Activated CD4-positive, alpha-beta memory T cell treated with anti-CD3 and anti-CD28 coated beads, Interleukin-2, amount 10 ng/mL, durations not matched to agents 7 days and 5 days (primary cell): Measurements from ENCODE around the gene CDHR3. TPM values are rescaled to one million over a fixed set of nuclear protein-coding genes. Genes with fewer than 3 reads are reported as not detected.

Experiments
- CTCF ChIA-PET: fragments of 350-600 bp; sonication (Branson Sonifier 250); formaldehyde crosslinking; loops from one replicate; lab custom pipeline; 2021; ENCODE audit warnings: antibody characterized with exemption, inconsistent platforms; lab: Charles Lee
- POLR2A ChIA-PET: fragments of 350-600 bp; sonication (Branson Sonifier 250); formaldehyde crosslinking; loops from one replicate; lab custom pipeline; 2021; ENCODE audit warnings: antibody characterized with exemption; lab: Charles Lee
- DNase-seq: peaks from one replicate; pipeline ENCODE4 v3.0.0-alpha.2; 2020
- H3K27ac Mint-ChIP-seq: one replicate; pipeline ENCODE4 v1.8.0; 2021; ENCODE audit warnings: mild to moderate bottlenecking, mixed read lengths
- H3K27me3 Mint-ChIP-seq: one replicate; pipeline ENCODE4 v1.8.0; 2021; ENCODE audit warnings: mixed read lengths
- H3K36me3 Mint-ChIP-seq: one replicate; pipeline ENCODE4 v1.8.0; 2021; ENCODE audit warnings: low read depth, mixed read lengths
- H3K4me1 Mint-ChIP-seq: one replicate; pipeline ENCODE4 v1.8.0; 2021; ENCODE audit warnings: mixed read lengths
- H3K4me3 Mint-ChIP-seq: one replicate; pipeline ENCODE4 v1.8.0; 2021; ENCODE audit warnings: mild to moderate bottlenecking, mixed read lengths
- H3K9me3 Mint-ChIP-seq: one replicate; pipeline ENCODE4 v1.8.0; 2021; ENCODE audit warnings: mixed read lengths
- total RNA-seq, 2 experiments: library from RNA; stranded (reverse); gene quantifications; one replicate each; pipeline ENCODE4 v1.2.3, GENCODE V29; 2021

The CDHR3 gene
- total RNA-seq: 1 to 10 TPM; 1.2 to 1.4 TPM

- no peak for DNase-seq
- Mint-ChIP-seq H3K4me3 (no peak within 1 kb of the TSS), H3K36me3 (no peaks in the 10 kb centered on the region), H3K4me1 (no peaks in the 10 kb centered on the region), H3K27ac (no peak within 1 kb of the TSS), H3K9me3 (peaks cover 2% of the 10 kb centered on the region), H3K27me3 (peaks cover 1% of the 10 kb centered on the region)
- CTCF ChIA-PET: no interaction called here
- POLR2A ChIA-PET: no interaction called here
These were observed at the start of gene CDHR3 for GRCh38 chr7:105963038-105963667. Gene CDHR3 (plus strand): TSS chr7:105963264. CDS start chr7:105963319, 55 bp downstream.

- no peaks in the 10 kb centered on the region for H3K4me1 Mint-ChIP-seq
- peaks cover 7% of the 10 kb centered on the region for H3K9me3 Mint-ChIP-seq
- ChIA-PET POLR2A (no interaction called here), CTCF (no interaction called here)
- no peak for DNase-seq
- peaks cover 13% of the 10 kb centered on the region for H3K36me3 Mint-ChIP-seq
- H3K27me3 Mint-ChIP-seq: peaks cover 8% of the 10 kb centered on the region
- no peak overlapping the region for H3K27ac Mint-ChIP-seq
- no peak overlapping the region for H3K4me3 Mint-ChIP-seq
These were observed 49.1 kb upstream of the CDHR3 start for GRCh38 chr7:105913947-105914346.

GRCh38 chr7:105916603-105917002, 46.5 kb upstream of the CDHR3 start:
- H3K27ac Mint-ChIP-seq: no peak overlapping the region
- ChIA-PET POLR2A (no interaction called here), CTCF (no interaction called here)
- H3K4me1 Mint-ChIP-seq: no peaks in the 10 kb centered on the region
- H3K36me3 Mint-ChIP-seq: peaks cover 13% of the 10 kb centered on the region
- H3K4me3 Mint-ChIP-seq: no peak overlapping the region
- DNase-seq: no peak
- H3K9me3 Mint-ChIP-seq: no peaks in the 10 kb centered on the region
- H3K27me3 Mint-ChIP-seq: peaks cover 15% of the 10 kb centered on the region

- no peaks in the 10 kb centered on the region for H3K9me3 Mint-ChIP-seq
- ChIA-PET CTCF (no interaction called here), POLR2A (no interaction called here)
- peaks cover 15% of the 10 kb centered on the region for H3K27me3 Mint-ChIP-seq
- H3K4me1 Mint-ChIP-seq: no peaks in the 10 kb centered on the region
- peaks cover 9% of the 10 kb centered on the region for H3K36me3 Mint-ChIP-seq
- H3K4me3 Mint-ChIP-seq: no peak overlapping the region
- no peak for DNase-seq
- H3K27ac Mint-ChIP-seq: no peak overlapping the region
These were observed 45.4 kb upstream of the CDHR3 start for GRCh38 chr7:105917659-105918058.

- CTCF ChIA-PET: no interaction called here
These were observed 42.3 kb upstream of the CDHR3 start for GRCh38 chr7:105920766-105921165.

GRCh38 chr7:105924945-105925344, 38.1 kb upstream of the CDHR3 start:
- H3K4me1 Mint-ChIP-seq: peaks cover 17% of the 10 kb centered on the region
- peaks cover 4% of the 10 kb centered on the region for H3K9me3 Mint-ChIP-seq
- H3K27ac Mint-ChIP-seq: peak overlapping the region; percentile 36
- POLR2A ChIA-PET: interaction anchor here (1.4 to 1.8 kb wide), 2 partner anchors 47 to 75 kb away, joined by 3 to 6 read pairs; no protein-coding TSS in a partner anchor
- H3K27me3 Mint-ChIP-seq: peaks cover 20% of the 10 kb centered on the region
- no peak overlapping the region for H3K4me3 Mint-ChIP-seq
- DNase-seq: no peak
- CTCF ChIA-PET: interaction anchor here (1.0 to 1.4 kb wide), 5 partner anchors 9 to 183 kb away, joined by 3 to 5 read pairs (median 4); partner anchors contain the start of gene ATXN7L1
- peaks cover 4% of the 10 kb centered on the region for H3K36me3 Mint-ChIP-seq

More at GRCh38 chr7:105920766-105921165, 42.3 kb upstream of the CDHR3 start:
- Mint-ChIP-seq H3K36me3 (peaks cover 12% of the 10 kb centered on the region), H3K4me3 (no peak overlapping the region), H3K9me3 (peaks cover 4% of the 10 kb centered on the region), H3K27ac (no peak overlapping the region), H3K4me1 (peaks cover 14% of the 10 kb centered on the region), H3K27me3 (peaks cover 19% of the 10 kb centered on the region)
- POLR2A ChIA-PET: no interaction called here
- DNase-seq: no peak

- H3K4me1 Mint-ChIP-seq: peaks cover 17% of the 10 kb centered on the region
- H3K4me3 Mint-ChIP-seq: no peak overlapping the region
- H3K9me3 Mint-ChIP-seq: peaks cover 4% of the 10 kb centered on the region
- no peak overlapping the region for H3K27ac Mint-ChIP-seq
- peaks cover 3% of the 10 kb centered on the region for H3K36me3 Mint-ChIP-seq
- DNase-seq: no peak
- POLR2A ChIA-PET: no interaction called here
- peaks cover 20% of the 10 kb centered on the region for H3K27me3 Mint-ChIP-seq
- CTCF ChIA-PET: no interaction called here
These were observed 36.9 kb upstream of the CDHR3 start for GRCh38 chr7:105926131-105926530.

GRCh38 chr7:105931179-105931578, 31.9 kb upstream of the CDHR3 start:
- H3K4me1 Mint-ChIP-seq: peaks cover 4% of the 10 kb centered on the region
- H3K27ac Mint-ChIP-seq: no peak overlapping the region
- no peaks in the 10 kb centered on the region for H3K36me3 Mint-ChIP-seq
- CTCF ChIA-PET: no interaction called here
- H3K9me3 Mint-ChIP-seq: no peaks in the 10 kb centered on the region
- H3K27me3 Mint-ChIP-seq: peaks cover 20% of the 10 kb centered on the region
- POLR2A ChIA-PET: no interaction called here
- no peak overlapping the region for H3K4me3 Mint-ChIP-seq
- no peak for DNase-seq

GRCh38 chr7:105932835-105933477, 30.1 kb upstream of the CDHR3 start:
- ChIA-PET POLR2A (no interaction called here), CTCF (interaction anchor here (0.6 kb wide), 1 partner anchor 274 kb away, joined by 4 read pairs; no protein-coding TSS in a partner anchor)

GRCh38 chr7:105934572-105935185, 28.4 kb upstream of the CDHR3 start:
- no peaks in the 10 kb centered on the region for H3K9me3 Mint-ChIP-seq
- H3K27ac Mint-ChIP-seq: no peak overlapping the region
- DNase-seq: no peak
- peaks cover 4% of the 10 kb centered on the region for H3K4me1 Mint-ChIP-seq
- ChIA-PET CTCF (interaction anchor here (1.0 kb wide), 2 partner anchors 10 to 58 kb away, joined by 3 to 4 read pairs; no protein-coding TSS in a partner anchor), POLR2A (no interaction called here)
- H3K4me3 Mint-ChIP-seq: no peak overlapping the region
- peaks cover 13% of the 10 kb centered on the region for H3K27me3 Mint-ChIP-seq
- H3K36me3 Mint-ChIP-seq: no peaks in the 10 kb centered on the region

More at GRCh38 chr7:105932835-105933477, 30.1 kb upstream of the CDHR3 start:
- no peaks in the 10 kb centered on the region for H3K36me3 Mint-ChIP-seq
- peaks cover 16% of the 10 kb centered on the region for H3K27me3 Mint-ChIP-seq
- H3K27ac Mint-ChIP-seq: no peak overlapping the region
- H3K4me1 Mint-ChIP-seq: peaks cover 4% of the 10 kb centered on the region
- H3K9me3 Mint-ChIP-seq: no peaks in the 10 kb centered on the region
- no peak overlapping the region for H3K4me3 Mint-ChIP-seq
- DNase-seq: no peak

GRCh38 chr7:105935250-105935649, 27.8 kb upstream of the CDHR3 start:
- Mint-ChIP-seq H3K36me3 (no peaks in the 10 kb centered on the region), H3K9me3 (no peaks in the 10 kb centered on the region), H3K27ac (no peak overlapping the region), H3K27me3 (peaks cover 10% of the 10 kb centered on the region), H3K4me3 (no peak overlapping the region), H3K4me1 (peaks cover 4% of the 10 kb centered on the region)
- ChIA-PET CTCF (no interaction called here), POLR2A (no interaction called here)
- DNase-seq: no peak

GRCh38 chr7:105937411-105937810, 25.7 kb upstream of the CDHR3 start:
- H3K27me3 Mint-ChIP-seq: peaks cover 3% of the 10 kb centered on the region
- no peak overlapping the region for H3K27ac Mint-ChIP-seq
- ChIA-PET CTCF (no interaction called here), POLR2A (no interaction called here)
- DNase-seq: no peak
- H3K4me1 Mint-ChIP-seq: peaks cover 2% of the 10 kb centered on the region
- no peaks in the 10 kb centered on the region for H3K36me3 Mint-ChIP-seq
- no peaks in the 10 kb centered on the region for H3K9me3 Mint-ChIP-seq
- no peak overlapping the region for H3K4me3 Mint-ChIP-seq

- CTCF ChIA-PET: no interaction called here
- Mint-ChIP-seq H3K4me1 (no peaks in the 10 kb centered on the region), H3K27me3 (peaks cover 3% of the 10 kb centered on the region), H3K36me3 (no peaks in the 10 kb centered on the region), H3K4me3 (no peak overlapping the region), H3K9me3 (no peaks in the 10 kb centered on the region), H3K27ac (no peak overlapping the region)
- POLR2A ChIA-PET: no interaction called here
- DNase-seq: no peak
These were observed 23.0 kb upstream of the CDHR3 start for GRCh38 chr7:105940109-105940508.
